Right atrium auricular region (tissue), 2 donors: ENCODE results near the gene DNMT3A. TPM values are rescaled to one million over a fixed set of nuclear protein-coding genes. Genes with fewer than 3 reads are reported as not detected.

Experiments used
- DNase-seq: peaks from one replicate; pipeline ENCODE4 v3.0.0-alpha.2; 2019; ENCODE audit warnings: low spot score
- H3K27ac ChIP-seq, 2 donors: fragments of 200-600 bp; sonication (generic); 1 replicate in 1 of 2; 2 replicates in 1 of 2; pipeline ENCODE4 v1.5.1; 2016 to 2019
- H3K27me3 ChIP-seq, 2 donors: fragments of 200-600 bp; sonication (generic); one replicate each; pipeline versions ENCODE4 v1.5.1 to v1.6.0; 2017 to 2019
- H3K36me3 ChIP-seq: fragments of 200-600 bp; sonication (generic); one replicate; pipeline ENCODE4 v1.5.1; 2016
- H3K4me1 ChIP-seq, 2 donors: fragments of 200-600 bp; sonication (generic); one replicate each; pipeline versions ENCODE4 v1.5.1 to v1.6.0; 2017 to 2019
- H3K4me3 ChIP-seq, 2 donors: fragments of 200-600 bp; sonication (generic); 1 replicate in 1 of 2; 2 replicates in 1 of 2; pipeline ENCODE4 v1.5.1; 2017 to 2019; ENCODE audit warnings: mild to moderate bottlenecking in 1 of 2, moderate library complexity in 1 of 2
- H3K9me3 ChIP-seq, 2 donors: fragments of 200-600 bp; sonication (generic); one replicate each; pipeline ENCODE4 v1.5.1; 2019
- CTCF ChIP-seq, 2 donors: fragments of 200-600 bp; sonication (generic); IDR thresholded peaks; one replicate each; pipeline ENCODE4 v1.5.1; 2019; ENCODE audit warnings: antibody characterized with exemption in 2 of 2
- total RNA-seq, 2 donors: library from RNA; depleted of rRNA; stranded (reverse); fragments of >200 nt; gene quantifications; one replicate each; pipeline ENCODE4 v1.1.0, GENCODE V29; 2016

DNMT3A gene
- total RNA-seq, 2 donors from 2014 or later, result 6.0 to 8.1 TPM

GRCh38 chr2:25369876-25370275 is 28.2 kb upstream of the DNMT3A start:
- Histone ChIP-seq H3K27ac (no peak overlapping the region), H3K4me3 (no peak overlapping the region), H3K36me3 (no peaks in the 10 kb centered on the region), H3K4me1 (peaks cover 0 to 5% of the 10 kb centered on the region in 2 donors), H3K9me3 (no peaks in the 10 kb centered on the region), H3K27me3 (no peaks in the 10 kb centered on the region)
- DNase-seq, result no peak
- TF ChIP-seq CTCF (IDR thresholded peaks at IDR 0.05), result no peak

GRCh38 chr2:25369439-25369838 is 27.7 kb upstream of the DNMT3A start:
- no peak overlapping the region for H3K4me3 ChIP-seq

DNA sequence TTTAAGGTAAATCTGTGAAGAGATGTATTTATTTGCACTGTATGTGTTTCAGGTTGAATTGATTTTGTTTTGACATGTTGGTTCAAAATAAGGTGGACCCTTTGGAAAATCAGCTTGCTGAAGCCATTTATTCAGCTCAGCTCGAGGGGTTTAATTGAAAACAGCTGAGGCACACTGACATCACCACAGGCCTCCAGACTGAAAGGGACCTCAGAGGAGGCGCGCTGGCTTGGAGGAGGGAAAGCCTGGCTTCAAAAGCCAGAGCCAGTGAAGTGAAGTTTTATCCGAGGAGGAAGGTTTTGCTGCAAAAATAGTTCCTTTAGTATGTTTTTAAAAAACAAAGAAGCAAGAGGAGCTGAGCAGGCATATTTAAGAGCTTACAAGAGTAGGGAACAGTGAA is 26.9 kb upstream of the DNMT3A start:
- Histone ChIP-seq H3K27me3 (no peaks in the 10 kb centered on the region), H3K36me3 (no peaks in the 10 kb centered on the region), H3K27ac (no peak overlapping the region), H3K4me1 (peaks cover 0 to 5% of the 10 kb centered on the region in 2 donors), H3K9me3 (no peaks in the 10 kb centered on the region), H3K4me3 (no peak overlapping the region)
- DNase-seq, result no peak
- TF ChIP-seq CTCF (IDR thresholded peaks at IDR 0.05), result no peak

More at GRCh38 chr2:25369439-25369838, 27.7 kb upstream of the DNMT3A start:
- no peak for TF ChIP-seq CTCF (IDR thresholded peaks at IDR 0.05)
- Histone ChIP-seq H3K27ac (no peak overlapping the region), H3K36me3 (no peaks in the 10 kb centered on the region), H3K27me3 (no peaks in the 10 kb centered on the region), H3K4me1 (peaks cover 0 to 5% of the 10 kb centered on the region in 2 donors), H3K9me3 (no peaks in the 10 kb centered on the region)
- no peak for DNase-seq

- Histone ChIP-seq H3K27ac (no peak overlapping the region), H3K4me1 (no peaks in the 10 kb centered on the region), H3K27me3 (no peaks in the 10 kb centered on the region), H3K9me3 (no peaks in the 10 kb centered on the region), H3K36me3 (no peaks in the 10 kb centered on the region), H3K4me3 (no peak overlapping the region)
- no peak for TF ChIP-seq CTCF (IDR thresholded peaks at IDR 0.05)
- no peak for DNase-seq
Observed at GRCh38 chr2:25367296-25367695, 25.6 kb upstream of the DNMT3A start.

GRCh38 chr2:25366629-25367028 is 24.9 kb upstream of the DNMT3A start:
- Histone ChIP-seq H3K4me3 (no peak overlapping the region), H3K27me3 (no peaks in the 10 kb centered on the region), H3K4me1 (peaks cover 0 to 3% of the 10 kb centered on the region in 2 donors), H3K9me3 (no peaks in the 10 kb centered on the region), H3K36me3 (no peaks in the 10 kb centered on the region), H3K27ac (no peak overlapping the region)
- no peak for DNase-seq
- no peak for TF ChIP-seq CTCF (IDR thresholded peaks at IDR 0.05)

DNA sequence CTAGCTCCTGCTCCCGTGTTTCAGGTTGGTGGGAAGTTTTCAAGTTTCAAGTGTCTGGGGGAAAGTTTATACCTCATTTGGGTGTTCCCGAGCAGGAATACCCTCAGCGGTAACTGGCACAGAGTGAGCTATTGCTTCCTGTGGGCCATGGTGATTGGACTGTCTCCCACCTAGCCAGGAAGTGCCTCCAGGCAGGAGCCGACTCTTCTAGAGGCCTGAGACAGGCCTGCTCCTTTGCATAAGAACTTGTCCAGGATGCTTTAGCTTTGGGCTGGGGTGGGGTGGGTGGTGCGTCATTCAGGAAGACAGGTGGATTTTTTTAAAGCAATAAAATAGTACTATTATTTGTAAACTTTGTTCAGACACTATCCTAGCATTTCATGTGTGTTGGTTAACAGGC is 23.5 kb upstream of the DNMT3A start:
- Histone ChIP-seq H3K4me3 (no peak overlapping the region), H3K27ac (no peak overlapping the region), H3K27me3 (no peaks in the 10 kb centered on the region), H3K36me3 (no peaks in the 10 kb centered on the region), H3K9me3 (no peaks in the 10 kb centered on the region), H3K4me1 (peaks cover 0 to 6% of the 10 kb centered on the region in 2 donors)
- DNase-seq, result no peak
- TF ChIP-seq CTCF (IDR thresholded peaks at IDR 0.05), result no peak
